Chondrocyte (in vitro differentiated cells): Measurements from ENCODE around the gene TLX1. TPM values are rescaled to one million over a fixed set of nuclear protein-coding genes. Genes with fewer than 3 reads are reported as not detected.

Source experiments
- DNase-seq: peaks from one replicate; pipeline ENCODE4 v3.0.0; 2021; ENCODE audit warnings: mixed read lengths, low spot score
- H3K27ac Mint-ChIP-seq: one replicate; pipeline ENCODE4 v1.8.0; 2021; ENCODE audit warnings: mild to moderate bottlenecking, moderate library complexity, mixed read lengths; ENCODE audit not compliant: unreplicated experiment
- H3K27me3 Mint-ChIP-seq: 2 replicates; pipeline ENCODE4 v1.8.0; 2021; ENCODE audit warnings: low read depth, mixed read lengths
- H3K36me3 Mint-ChIP-seq: 2 replicates; pipeline ENCODE4 v1.8.0; 2021; ENCODE audit warnings: low read depth, mixed read lengths
- H3K4me1 Mint-ChIP-seq: 2 replicates; pipeline ENCODE4 v1.8.0; 2021; ENCODE audit warnings: low read depth, mild to moderate bottlenecking, mixed read lengths
- H3K4me3 Mint-ChIP-seq: one replicate; pipeline ENCODE4 v1.8.0; 2021; ENCODE audit warnings: mild to moderate bottlenecking, moderate library complexity, mixed read lengths; ENCODE audit not compliant: unreplicated experiment
- H3K9me3 Mint-ChIP-seq: 2 replicates; pipeline ENCODE4 v1.8.0; 2021; ENCODE audit warnings: low read depth, mixed read lengths
- total RNA-seq: library from RNA; stranded (reverse); gene quantifications from 3 replicates; pipeline ENCODE4 v1.2.1, GENCODE V29; 2021
- TF ChIP-seq, protein P1 (sequence below): fragments of 200-600 bp; sonication (generic); IDR thresholded peaks from 2 replicates; pipeline ENCODE4 v1.5.0; 2021; ENCODE audit warnings: antibody characterized with exemption, mild to moderate bottlenecking, moderate library complexity

The TLX1 gene
- total RNA-seq, 1 donor from 2014 or later = not detected

- Mint-ChIP-seq H3K27me3 (peaks cover 33% of the 10 kb centered on the region), H3K9me3 (no peaks in the 10 kb centered on the region), H3K4me1 (peaks cover 8% of the 10 kb centered on the region), H3K27ac (no peak overlapping the region), H3K36me3 (no peaks in the 10 kb centered on the region), H3K4me3 (no peak overlapping the region)
- DNase-seq = no peak
- TF ChIP-seq, protein P1, sequence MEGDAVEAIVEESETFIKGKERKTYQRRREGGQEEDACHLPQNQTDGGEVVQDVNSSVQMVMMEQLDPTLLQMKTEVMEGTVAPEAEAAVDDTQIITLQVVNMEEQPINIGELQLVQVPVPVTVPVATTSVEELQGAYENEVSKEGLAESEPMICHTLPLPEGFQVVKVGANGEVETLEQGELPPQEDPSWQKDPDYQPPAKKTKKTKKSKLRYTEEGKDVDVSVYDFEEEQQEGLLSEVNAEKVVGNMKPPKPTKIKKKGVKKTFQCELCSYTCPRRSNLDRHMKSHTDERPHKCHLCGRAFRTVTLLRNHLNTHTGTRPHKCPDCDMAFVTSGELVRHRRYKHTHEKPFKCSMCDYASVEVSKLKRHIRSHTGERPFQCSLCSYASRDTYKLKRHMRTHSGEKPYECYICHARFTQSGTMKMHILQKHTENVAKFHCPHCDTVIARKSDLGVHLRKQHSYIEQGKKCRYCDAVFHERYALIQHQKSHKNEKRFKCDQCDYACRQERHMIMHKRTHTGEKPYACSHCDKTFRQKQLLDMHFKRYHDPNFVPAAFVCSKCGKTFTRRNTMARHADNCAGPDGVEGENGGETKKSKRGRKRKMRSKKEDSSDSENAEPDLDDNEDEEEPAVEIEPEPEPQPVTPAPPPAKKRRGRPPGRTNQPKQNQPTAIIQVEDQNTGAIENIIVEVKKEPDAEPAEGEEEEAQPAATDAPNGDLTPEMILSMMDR = peak; percentile 90
Observed at GRCh38 chr10:101095550-101096213, 35.4 kb upstream of the TLX1 start.

DNA sequence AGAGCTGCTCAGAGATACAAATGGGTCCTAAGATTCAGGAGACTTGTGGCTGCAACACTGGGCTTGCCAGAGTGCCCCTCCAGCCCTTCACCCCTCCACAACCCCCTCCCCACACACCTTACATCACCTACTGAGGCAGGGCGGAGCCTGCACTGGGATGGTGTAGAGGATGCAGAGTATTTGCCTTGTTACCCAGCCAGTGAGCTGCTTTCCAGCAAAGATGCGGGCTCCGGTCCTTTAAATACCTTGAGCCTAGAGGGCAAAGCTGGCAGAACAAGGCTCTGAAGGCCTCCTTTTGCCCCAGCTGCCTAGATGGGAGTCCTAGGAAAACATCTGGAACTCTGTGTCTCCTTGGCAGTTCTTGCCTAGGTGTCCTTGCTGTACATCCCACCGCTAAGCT lies 34.7 kb upstream of the TLX1 start:
- Mint-ChIP-seq H3K27ac (no peak overlapping the region), H3K27me3 (peaks cover 31% of the 10 kb centered on the region), H3K36me3 (no peaks in the 10 kb centered on the region), H3K4me3 (no peak overlapping the region), H3K9me3 (no peaks in the 10 kb centered on the region), H3K4me1 (peaks cover 8% of the 10 kb centered on the region)
- TF ChIP-seq, protein P1 = no peak
- DNase-seq = no peak

GRCh38 chr10:101097881-101098280 lies 33.2 kb upstream of the TLX1 start:
- TF ChIP-seq, protein P1 = no peak
- Mint-ChIP-seq H3K4me3 (no peak overlapping the region), H3K4me1 (no peaks in the 10 kb centered on the region), H3K27me3 (peaks cover 39% of the 10 kb centered on the region), H3K36me3 (no peaks in the 10 kb centered on the region), H3K27ac (no peak overlapping the region), H3K9me3 (no peaks in the 10 kb centered on the region)
- no peak for DNase-seq

DNA sequence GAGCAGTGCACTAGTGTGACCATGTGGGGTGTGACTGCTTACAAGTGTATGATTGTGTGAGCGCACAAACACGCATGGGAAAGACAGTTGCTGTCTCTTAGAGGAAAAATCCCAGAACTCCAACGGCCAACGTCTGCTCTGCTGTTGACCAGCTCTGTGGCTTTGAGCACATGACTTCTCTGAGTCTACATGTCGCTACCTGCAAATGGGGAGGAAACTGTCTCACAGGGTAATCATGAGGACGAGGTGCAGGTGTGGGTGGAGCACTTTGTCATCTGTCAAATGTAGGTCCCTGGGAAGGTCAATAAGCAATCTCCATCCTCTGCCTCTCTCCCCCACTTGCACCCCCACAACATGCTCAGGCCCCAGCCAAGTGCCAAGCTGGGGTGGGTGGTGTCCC lies 31.2 kb upstream of the TLX1 start:
- TF ChIP-seq, protein P1 = no peak
- Mint-ChIP-seq H3K27ac (no peak overlapping the region), H3K36me3 (no peaks in the 10 kb centered on the region), H3K9me3 (no peaks in the 10 kb centered on the region), H3K4me1 (no peaks in the 10 kb centered on the region), H3K4me3 (no peak overlapping the region), H3K27me3 (peaks cover 50% of the 10 kb centered on the region)
- no peak for DNase-seq

DNA sequence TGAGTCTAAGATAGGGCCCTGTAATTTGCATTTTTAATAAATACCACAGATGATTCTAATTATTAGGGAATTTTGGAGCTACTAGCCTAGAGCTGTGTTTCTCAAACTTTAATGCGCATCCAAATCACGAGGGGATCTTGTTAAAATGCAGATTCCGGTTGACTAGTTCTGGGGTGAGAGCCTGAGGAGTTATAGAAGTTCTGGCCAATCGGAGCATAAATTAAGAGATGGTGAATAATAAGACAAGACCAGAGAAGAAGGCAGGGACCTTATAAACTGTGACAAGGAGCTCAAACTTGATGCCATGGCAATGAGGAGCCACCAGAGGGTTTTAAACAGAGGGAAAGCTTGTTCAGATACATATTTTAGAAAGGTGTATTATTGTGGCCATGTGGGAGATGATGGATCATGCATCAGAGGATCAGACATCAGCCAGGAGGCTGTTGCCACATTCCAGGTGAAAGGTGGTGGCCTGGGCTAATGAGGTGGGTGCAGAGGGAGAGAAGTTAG lies 29.7 kb upstream of the TLX1 start:
- no peak for DNase-seq
- Mint-ChIP-seq H3K9me3 (no peaks in the 10 kb centered on the region), H3K36me3 (no peaks in the 10 kb centered on the region), H3K27me3 (peaks cover 56% of the 10 kb centered on the region), H3K4me3 (no peak overlapping the region), H3K4me1 (no peaks in the 10 kb centered on the region), H3K27ac (no peak overlapping the region)
- TF ChIP-seq, protein P1 = no peak
